CD14-positive monocyte (primary cell): ENCODE measurements around the gene FAM83G. TPM values are rescaled to one million over a fixed set of nuclear protein-coding genes. Genes with fewer than 3 reads are reported as not detected.
"Not testable (repeated sequence)": the region's sequence is repeated elsewhere in the genome, so short reads cannot be mapped to it uniquely, and the experiment has no call there.

Experiments
- DNase-seq, 3 donors: peaks; one replicate each; pipeline ENCODE4 v3.0.0-alpha.2; 2011 to 2022
- H2AFZ ChIP-seq: 2 replicates; pipeline ENCODE4 v1.6.0; 2012; ENCODE audit warnings: mild to moderate bottlenecking, low read depth, low read length, inconsistent platforms; ENCODE audit not compliant: insufficient read depth, poor library complexity, severe bottlenecking
- H3K27ac ChIP-seq, 2 donors: 1 replicate in 1 of 2; 2 replicates in 1 of 2; pipeline ENCODE4 v1.5.1; 2012 to 2013; ENCODE audit warnings: low read length in 2 of 2, control low read depth in 1 of 2, inconsistent platforms in 1 of 2, low read depth in 1 of 2, mild to moderate bottlenecking in 1 of 2
- H3K27me3 ChIP-seq, 2 donors: one replicate each; pipeline versions ENCODE4 v1.6.0 to v1.6.1; 2011 to 2013; ENCODE audit warnings: low read length in 2 of 2; ENCODE audit not compliant: control insufficient read depth in 2 of 2, insufficient read depth in 2 of 2
- H3K36me3 ChIP-seq, 2 donors: replicated peaks in 1 of 2; 1 replicate in 1 of 2; 2 replicates in 1 of 2; pipeline versions ENCODE4 v1.5.1 to v1.6.1; 2012 to 2013; ENCODE audit warnings: low read length in 2 of 2, control low read depth in 1 of 2, inconsistent platforms in 1 of 2, mild to moderate bottlenecking in 1 of 2; ENCODE audit not compliant: insufficient read depth in 2 of 2, control insufficient read depth in 1 of 2
- H3K4me1 ChIP-seq, 2 donors: 1 replicate in 1 of 2; 2 replicates in 1 of 2; pipeline versions ENCODE4 v1.5.1 to v1.6.1; 2012 to 2013; ENCODE audit warnings: low read length in 2 of 2, control low read depth in 1 of 2, inconsistent platforms in 1 of 2, mild to moderate bottlenecking in 1 of 2, moderate library complexity in 1 of 2; ENCODE audit not compliant: insufficient read depth in 2 of 2, control insufficient read depth in 1 of 2
- H3K4me2 ChIP-seq: replicated peaks from 2 replicates; pipeline ENCODE3; 2012; ENCODE audit warnings: low read length, moderate library complexity, mild to moderate bottlenecking; ENCODE audit not compliant: poor library complexity, severe bottlenecking; ENCODE audit errors: extremely low read depth
- H3K4me3 ChIP-seq, 3 experiments: fragments of 200-600 bp in 1 of 3; sonication (generic) in 1 of 3; replicated peaks in 1 of 3; 1 replicate in 2 of 3; 2 replicates in 1 of 3; pipeline ENCODE4 v1.5.1; 2011 to 2013; ENCODE audit warnings: low read length in 3 of 3, mild to moderate bottlenecking in 3 of 3, control low read depth in 2 of 3, low read depth in 2 of 3, inconsistent platforms in 1 of 3, moderate library complexity in 1 of 3
- H3K79me2 ChIP-seq: 2 replicates; pipeline ENCODE4 v1.6.0; 2012; ENCODE audit warnings: mild to moderate bottlenecking, control low read depth, inconsistent platforms, low read length, moderate library complexity; ENCODE audit not compliant: insufficient read depth
- H3K9ac ChIP-seq: 2 replicates; pipeline ENCODE4 v1.6.0; 2017; ENCODE audit warnings: low read length, mild to moderate bottlenecking; ENCODE audit not compliant: insufficient read depth, poor library complexity, severe bottlenecking
- H3K9me3 ChIP-seq, 2 donors: replicated peaks in 1 of 2; 1 replicate in 1 of 2; 2 replicates in 1 of 2; pipeline versions ENCODE4 v1.5.1 to v1.6.1; 2012 to 2013; ENCODE audit warnings: low read length in 2 of 2, control low read depth in 1 of 2; ENCODE audit not compliant: control insufficient read depth in 1 of 2, insufficient read depth in 1 of 2
- H4K20me1 ChIP-seq: 2 replicates; pipeline ENCODE4 v1.6.0; 2012; ENCODE audit warnings: mild to moderate bottlenecking, low read length, control low read depth, moderate library complexity; ENCODE audit not compliant: insufficient read depth
- H3K27ac Mint-ChIP-seq, 7 donors: one replicate each; pipeline ENCODE4 v1.8.0; 2020; ENCODE audit warnings: mild to moderate bottlenecking in 7 of 7, mixed read lengths in 7 of 7, moderate library complexity in 6 of 7, inconsistent platforms in 2 of 7
- H3K27me3 Mint-ChIP-seq, 3 donors: one replicate each; pipeline ENCODE4 v1.8.0; 2021 to 2022; ENCODE audit warnings: low read depth in 3 of 3, mild to moderate bottlenecking in 3 of 3, mixed read lengths in 3 of 3, moderate library complexity in 3 of 3, inconsistent platforms in 1 of 3
- H3K36me3 Mint-ChIP-seq, 2 donors: one replicate each; pipeline ENCODE4 v1.8.0; 2020; ENCODE audit warnings: mixed read lengths in 2 of 2, inconsistent platforms in 1 of 2, mild to moderate bottlenecking in 1 of 2
- H3K4me1 Mint-ChIP-seq: one replicate; pipeline ENCODE4 v1.8.0; 2020; ENCODE audit warnings: mild to moderate bottlenecking, mixed read lengths
- H3K4me3 Mint-ChIP-seq, 2 donors: one replicate each; pipeline ENCODE4 v1.8.0; 2020; ENCODE audit warnings: mild to moderate bottlenecking in 2 of 2, mixed read lengths in 2 of 2, moderate library complexity in 1 of 2
- H3K9me3 Mint-ChIP-seq, 7 donors: one replicate each; pipeline ENCODE4 v1.8.0; 2020 to 2022; ENCODE audit warnings: mixed read lengths in 7 of 7, mild to moderate bottlenecking in 6 of 7, moderate library complexity in 6 of 7, inconsistent platforms in 2 of 7
- WGBS: methylation state at CpG from one replicate; pipeline ENCODE4 v1.1.5; 2013; ENCODE audit warnings: missing lambda C conversion rate; ENCODE audit not compliant: insufficient coverage; 5-methylcytosine and 5-hydroxymethylcytosine counted together
- intact Hi-C, 2 donors: fragments of 100-400 bp; cut with micrococcal nuclease; formaldehyde crosslinking; loops; one replicate each; pipeline versions ENCODE4 v1.15.0 to v1.15.1; 2023
- polyA plus RNA-seq, 3 donors: library from polyadenylated mRNA; depleted of rRNA in 1 of 3; unstranded in 2 of 3; stranded (reverse) in 1 of 3; fragments of 300-500 nt in 2 of 3; fragments of >200 nt in 1 of 3; fragmentation: Illumina TruSeq in 2 of 3; gene quantifications; 1 replicate in 2 of 3; 2 replicates in 1 of 3; pipeline ENCODE4 v1.2.3, GENCODE V29; 2012 to 2021
- TF ChIP-seq, protein P1 (sequence below): fragments of 200-600 bp; IDR thresholded peaks from one replicate; pipeline ENCODE4 v1.8.0; 2022; ENCODE audit warnings: antibody characterized with exemption, mild to moderate bottlenecking

Gene FAM83G
- polyA plus RNA-seq, 3 donors = 0.04 to 0.17 (median 0.08) TPM

DNA sequence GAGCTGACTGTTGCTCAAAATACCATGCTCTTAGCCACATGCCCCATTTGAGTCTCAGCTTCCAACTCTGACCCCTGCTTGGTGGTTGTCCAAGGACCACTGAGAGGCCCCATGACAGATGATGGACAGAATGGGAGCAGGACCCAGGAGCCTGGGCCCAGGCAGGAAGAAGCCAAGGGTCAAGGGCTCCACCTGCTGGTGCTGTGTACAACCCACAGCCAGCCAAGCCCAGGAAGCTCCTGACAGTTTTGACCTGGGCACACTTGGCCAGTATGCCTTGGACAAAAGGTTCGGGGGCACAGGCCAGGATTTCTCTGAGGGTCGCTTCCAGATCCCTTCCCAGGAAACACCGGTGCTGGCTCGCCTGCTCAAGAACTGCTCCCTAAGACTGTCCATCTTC is 27.2 kb upstream of the FAM83G start:
- H3K4me1 Mint-ChIP-seq, H3K9me3 Mint-ChIP-seq, H3K4me2 ChIP-seq, H3K4me1 ChIP-seq, H3K36me3 Mint-ChIP-seq, H3K27ac ChIP-seq, H3K4me3 ChIP-seq, H2AFZ ChIP-seq, H3K27me3 Mint-ChIP-seq, H4K20me1 ChIP-seq, H3K27ac Mint-ChIP-seq, intact Hi-C loops, H3K9ac ChIP-seq, H3K4me3 Mint-ChIP-seq, H3K27me3 ChIP-seq, DNase-seq, H3K36me3 ChIP-seq, H3K79me2 ChIP-seq, H3K9me3 ChIP-seq: not testable (repeated sequence)
- WGBS = no CpG with 5 or more reads among the region's 4 CpGs
- TF ChIP-seq, protein P1, sequence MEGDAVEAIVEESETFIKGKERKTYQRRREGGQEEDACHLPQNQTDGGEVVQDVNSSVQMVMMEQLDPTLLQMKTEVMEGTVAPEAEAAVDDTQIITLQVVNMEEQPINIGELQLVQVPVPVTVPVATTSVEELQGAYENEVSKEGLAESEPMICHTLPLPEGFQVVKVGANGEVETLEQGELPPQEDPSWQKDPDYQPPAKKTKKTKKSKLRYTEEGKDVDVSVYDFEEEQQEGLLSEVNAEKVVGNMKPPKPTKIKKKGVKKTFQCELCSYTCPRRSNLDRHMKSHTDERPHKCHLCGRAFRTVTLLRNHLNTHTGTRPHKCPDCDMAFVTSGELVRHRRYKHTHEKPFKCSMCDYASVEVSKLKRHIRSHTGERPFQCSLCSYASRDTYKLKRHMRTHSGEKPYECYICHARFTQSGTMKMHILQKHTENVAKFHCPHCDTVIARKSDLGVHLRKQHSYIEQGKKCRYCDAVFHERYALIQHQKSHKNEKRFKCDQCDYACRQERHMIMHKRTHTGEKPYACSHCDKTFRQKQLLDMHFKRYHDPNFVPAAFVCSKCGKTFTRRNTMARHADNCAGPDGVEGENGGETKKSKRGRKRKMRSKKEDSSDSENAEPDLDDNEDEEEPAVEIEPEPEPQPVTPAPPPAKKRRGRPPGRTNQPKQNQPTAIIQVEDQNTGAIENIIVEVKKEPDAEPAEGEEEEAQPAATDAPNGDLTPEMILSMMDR = peak; percentile 38

DNA sequence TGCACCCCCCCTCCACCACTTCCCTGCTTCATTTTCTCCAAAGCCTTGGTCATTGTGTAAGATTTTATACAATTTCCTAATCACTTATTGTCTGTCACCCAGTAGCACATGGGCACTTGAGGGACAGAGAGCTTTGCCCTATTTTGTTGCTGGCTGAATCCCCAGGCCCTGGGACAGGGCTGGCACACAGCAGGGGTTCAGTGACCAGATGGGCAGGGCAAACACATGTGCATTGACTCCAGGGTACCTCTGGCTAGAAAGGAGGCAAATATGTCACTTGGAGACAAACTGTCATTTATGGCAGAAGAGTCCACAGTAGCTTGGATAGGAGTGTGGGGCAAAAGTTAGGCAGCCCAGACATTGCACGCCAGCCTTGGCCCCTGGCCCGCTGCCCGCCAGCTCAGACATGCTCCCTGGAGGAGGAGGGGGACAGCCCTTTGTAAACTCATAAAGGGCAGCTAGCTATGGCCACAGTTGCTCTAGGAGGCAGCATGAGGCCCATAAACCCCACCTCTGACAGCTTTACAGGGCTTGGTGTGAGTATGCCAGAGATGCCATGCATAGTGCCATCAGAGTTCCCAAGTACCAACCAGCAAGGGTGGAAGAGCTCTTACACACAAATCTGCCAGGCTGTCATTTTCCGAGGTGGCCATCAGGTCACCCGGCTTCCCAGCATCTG is 26.3 kb upstream of the FAM83G start:
- not testable (repeated sequence) for H3K4me1 Mint-ChIP-seq, H3K4me2 ChIP-seq

DNA sequence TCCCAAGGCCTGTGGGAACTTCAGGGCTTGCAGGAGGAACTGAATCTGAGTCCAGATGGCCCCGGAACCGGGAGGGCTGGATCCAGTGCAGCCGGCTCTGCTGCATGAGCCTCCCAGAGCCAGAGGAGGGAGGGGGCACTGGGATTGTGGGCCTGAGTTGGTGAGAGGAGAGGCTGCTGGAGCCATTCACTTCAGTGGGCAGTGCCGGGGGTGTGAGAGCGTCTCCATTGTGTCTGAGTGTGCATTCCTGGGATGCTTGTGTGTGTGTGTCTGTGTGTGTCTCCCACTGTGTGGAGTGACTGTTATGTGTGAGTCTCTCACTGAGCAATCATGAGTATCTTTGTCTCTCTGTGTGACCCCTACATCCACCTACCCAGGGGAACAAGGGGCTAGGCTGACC is 25.2 kb upstream of the FAM83G start:
- H4K20me1 ChIP-seq, H3K9ac ChIP-seq, H3K79me2 ChIP-seq, H3K36me3 Mint-ChIP-seq, H3K4me3 Mint-ChIP-seq, intact Hi-C loops, H3K27ac ChIP-seq, H3K9me3 Mint-ChIP-seq, H3K4me1 ChIP-seq, H3K4me3 ChIP-seq, H3K36me3 ChIP-seq, DNase-seq, H3K27me3 ChIP-seq, H2AFZ ChIP-seq, H3K27ac Mint-ChIP-seq, H3K4me2 ChIP-seq, H3K9me3 ChIP-seq, H3K4me1 Mint-ChIP-seq, H3K27me3 Mint-ChIP-seq: not testable (repeated sequence)
- no CpG with 5 or more reads among the region's 5 CpGs for WGBS

More for the DNA sequence above, 26.3 kb upstream of the FAM83G start:
- H3K4me3 Mint-ChIP-seq, H3K27ac ChIP-seq, H3K9me3 ChIP-seq, H4K20me1 ChIP-seq, H2AFZ ChIP-seq, H3K4me3 ChIP-seq, H3K4me1 ChIP-seq, DNase-seq, H3K27me3 Mint-ChIP-seq, H3K9me3 Mint-ChIP-seq, intact Hi-C loops, H3K79me2 ChIP-seq, H3K9ac ChIP-seq, H3K27ac Mint-ChIP-seq, H3K36me3 ChIP-seq, H3K36me3 Mint-ChIP-seq, H3K27me3 ChIP-seq: not testable (repeated sequence)
- WGBS = no CpG with 5 or more reads among the region's 5 CpGs

DNA sequence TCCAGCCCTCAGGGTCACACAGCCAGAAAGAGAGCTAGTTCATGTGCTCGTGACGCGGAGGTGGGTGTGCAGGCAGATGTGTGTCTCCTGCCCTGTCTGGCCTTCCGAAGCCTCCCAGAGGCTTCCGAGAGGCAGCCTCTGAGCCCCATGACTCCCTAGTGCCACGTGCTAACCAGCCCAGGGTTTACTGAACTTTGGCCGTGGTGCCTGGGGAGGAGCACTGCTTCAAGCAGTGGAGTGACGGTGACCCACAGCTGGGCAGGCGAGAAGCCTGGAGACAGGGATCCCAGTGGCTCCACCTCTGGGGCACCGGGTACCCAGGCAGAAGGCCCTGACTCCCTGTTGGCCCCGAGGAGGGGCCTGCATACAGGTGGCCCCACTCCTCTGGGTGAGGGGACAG is 24.1 kb upstream of the FAM83G start:
- DNase-seq, H3K79me2 ChIP-seq, H3K4me1 ChIP-seq, intact Hi-C loops, H3K27ac ChIP-seq, H4K20me1 ChIP-seq, H3K36me3 Mint-ChIP-seq, H3K9ac ChIP-seq, H3K36me3 ChIP-seq, H3K9me3 ChIP-seq, H3K4me3 ChIP-seq, H3K27me3 ChIP-seq, H3K4me3 Mint-ChIP-seq, H3K4me2 ChIP-seq, H3K27me3 Mint-ChIP-seq, H2AFZ ChIP-seq, H3K4me1 Mint-ChIP-seq, H3K27ac Mint-ChIP-seq, H3K9me3 Mint-ChIP-seq: not testable (repeated sequence)
- WGBS = no CpG with 5 or more reads among the region's 11 CpGs
